ENCODE results near the gene TAS2R7.
"Not testable (repeated sequence)": the region's sequence is repeated elsewhere in the genome, so short reads cannot be mapped to it uniquely, and the experiment has no call there.

The TAS2R7 gene

DNA sequence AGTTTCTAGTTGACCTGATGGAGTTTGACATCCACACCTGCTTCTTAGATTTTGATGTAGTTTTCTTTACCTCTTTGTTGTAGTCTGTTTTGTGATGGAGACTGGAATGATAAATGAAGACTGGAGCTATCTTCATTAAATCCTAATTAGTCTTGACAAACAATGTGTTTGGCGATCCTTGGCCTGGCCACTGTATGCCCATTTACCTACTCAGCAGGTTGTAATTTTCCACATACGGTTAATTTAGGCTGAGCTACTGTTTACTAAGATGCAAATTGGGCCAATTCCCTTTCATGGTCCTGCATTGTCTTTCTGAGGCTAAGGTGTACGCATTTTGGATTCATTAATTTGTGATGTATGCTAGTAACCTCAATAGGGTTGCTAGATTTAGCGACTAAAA lies at the start of gene TAS2R7:
Gene TAS2R7 (minus strand): TSS at position 41 of the 400 bp plus-strand sequence. CDS start 57 bp downstream, outside the sequence.
- DNase-seq, result no peak

DNA sequence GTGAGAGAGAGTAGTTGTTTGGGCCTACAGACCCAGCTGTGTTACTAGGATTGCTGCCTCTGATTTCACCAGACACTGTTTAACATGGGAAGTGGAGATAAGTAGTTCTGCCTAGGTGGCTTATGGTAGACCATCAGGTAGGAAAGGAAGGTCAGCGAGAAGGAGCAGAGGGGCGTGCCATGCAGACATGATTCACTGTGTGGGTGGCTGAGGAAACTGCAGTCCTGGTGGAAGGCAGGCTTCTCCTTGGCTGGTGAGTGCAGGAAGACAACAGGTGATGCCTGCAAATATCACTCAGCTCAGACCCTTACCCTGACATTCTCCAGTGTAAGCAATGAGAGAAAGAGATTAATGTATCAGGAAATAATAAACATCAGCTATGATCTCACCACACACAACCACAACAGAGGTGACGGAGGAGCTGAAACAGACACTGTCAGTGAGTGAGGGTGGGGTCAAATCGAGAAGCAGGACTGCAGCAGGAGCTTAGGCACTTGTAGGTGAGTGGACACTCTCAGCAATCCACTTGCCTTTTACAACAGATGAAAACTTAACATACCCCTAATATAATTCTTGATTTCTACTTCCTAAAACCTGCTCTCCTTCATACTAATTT lies 48.9 kb upstream of the TAS2R7 start:
- DNase-seq, result no peak

DNA sequence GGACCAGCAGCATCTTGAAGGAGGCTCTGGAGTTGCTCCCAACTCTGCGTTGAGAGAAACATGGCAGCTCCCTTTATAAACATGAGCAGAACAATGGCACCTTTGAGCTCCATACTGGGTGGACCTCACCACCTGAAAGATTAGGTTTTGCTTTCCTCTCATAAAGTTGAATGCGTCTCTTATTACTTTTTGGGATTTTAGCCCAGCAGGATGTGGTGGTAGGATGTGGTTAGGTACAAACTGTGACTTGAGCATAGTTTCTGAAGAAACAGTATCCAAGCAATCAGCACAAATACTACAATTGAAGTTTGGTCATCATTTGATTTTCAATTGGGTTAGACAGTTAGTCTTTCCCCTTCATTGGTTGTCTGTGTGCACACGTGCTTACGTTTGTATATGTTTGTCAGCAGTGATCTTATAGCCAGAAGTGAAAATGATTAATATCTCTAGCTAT lies 47.0 kb upstream of the TAS2R7 start, which contains the start of gene PRR4:
Gene PRR4 (minus strand): TSS at position 51 of the 454 bp plus-strand sequence. CDS start 38 bp downstream, at position 13.
- DNase-seq, result no peak

DNA sequence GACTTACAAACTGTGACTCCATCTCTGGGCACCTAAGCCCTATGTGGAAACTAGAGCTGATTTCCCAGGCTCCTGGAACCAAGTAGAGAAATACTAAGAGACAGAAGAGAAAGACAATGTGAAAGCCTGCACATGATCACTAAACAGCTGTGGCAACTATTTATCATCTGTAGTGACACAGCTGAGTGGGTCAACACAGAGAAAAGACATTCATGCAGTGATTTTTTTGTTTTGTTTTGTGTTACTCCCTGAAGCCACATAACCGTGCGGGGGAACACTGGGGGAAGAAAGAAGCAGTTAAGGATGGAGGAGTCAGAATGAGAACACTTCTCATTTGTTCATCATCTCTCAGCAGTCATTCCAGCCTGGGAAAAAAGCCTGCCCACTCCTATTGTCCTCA lies 45.3 kb upstream of the TAS2R7 start:
- DNase-seq, result no peak

DNA sequence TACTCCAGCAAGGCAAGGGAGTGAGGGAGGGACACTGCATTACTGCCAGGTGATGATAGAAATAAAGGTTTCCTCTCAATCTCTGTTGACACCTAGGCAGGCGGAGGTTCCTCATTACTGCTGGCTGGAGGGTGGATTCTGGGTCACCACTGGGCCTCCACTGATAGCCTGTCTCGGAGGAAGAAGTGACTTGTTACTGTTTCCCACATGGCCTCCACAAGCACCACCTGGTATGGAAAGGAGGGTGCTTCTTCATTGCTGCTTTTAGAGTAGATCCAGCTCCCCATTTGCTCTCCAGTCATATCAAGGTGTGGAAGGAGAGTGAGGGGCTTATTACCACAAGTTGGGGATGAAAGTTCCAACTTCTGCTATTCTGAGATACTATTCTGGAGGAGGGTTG lies 40.4 kb upstream of the TAS2R7 start:
- no peak for DNase-seq

GRCh38 chr12:10838461-10838860 lies 36.0 kb upstream of the TAS2R7 start:
- no peak for DNase-seq

DNA sequence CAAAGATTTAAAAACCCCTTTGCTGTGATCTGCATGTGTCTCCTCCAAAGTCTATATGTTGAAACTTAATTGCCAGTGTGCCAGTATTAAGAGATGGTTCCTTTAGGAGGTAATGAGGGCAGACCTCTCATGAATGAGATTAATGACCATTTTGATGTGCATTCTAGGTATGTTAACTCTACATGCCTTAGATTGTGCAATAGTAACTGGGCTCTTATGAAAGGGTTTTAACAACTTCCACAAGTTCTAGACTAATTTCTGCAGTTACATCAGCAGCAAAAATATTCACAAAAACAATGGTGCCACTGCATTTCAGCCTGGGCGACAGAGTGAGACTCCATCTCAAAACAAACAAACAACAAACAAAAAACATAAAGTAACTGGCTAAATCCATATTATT lies 27.6 kb upstream of the TAS2R7 start:
- no peak for DNase-seq

DNA sequence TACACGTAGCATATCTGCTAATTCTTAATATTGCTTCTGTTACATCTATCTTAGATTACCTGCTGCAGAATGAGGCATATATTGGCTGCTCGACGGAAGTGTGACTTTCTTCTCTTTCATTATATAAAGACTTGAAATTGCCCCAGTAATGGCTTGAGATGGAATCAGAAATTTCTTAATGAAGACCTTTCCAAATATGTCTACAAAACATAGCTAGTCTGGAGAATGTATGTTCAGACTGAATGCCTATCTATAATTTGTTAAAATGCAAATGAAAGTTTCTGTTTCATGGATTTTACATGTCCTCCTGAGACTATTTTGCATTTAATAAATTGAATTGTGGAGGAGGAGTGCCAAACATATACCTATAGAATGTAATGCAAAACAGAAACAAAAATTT lies 23.8 kb upstream of the TAS2R7 start, which contains the start of gene TAS2R10:
Gene TAS2R10 (minus strand): TSS at position 101 of the 400 bp plus-strand sequence. CDS start 89 bp downstream, at position 12.
- no peak for DNase-seq

- DNase-seq, result no peak
Measured at GRCh38 chr12:10824957-10825356, 22.5 kb upstream of the TAS2R7 start.

GRCh38 chr12:10811883-10812536 lies 9.6 kb upstream of the TAS2R7 start:
- no peak for DNase-seq

DNA sequence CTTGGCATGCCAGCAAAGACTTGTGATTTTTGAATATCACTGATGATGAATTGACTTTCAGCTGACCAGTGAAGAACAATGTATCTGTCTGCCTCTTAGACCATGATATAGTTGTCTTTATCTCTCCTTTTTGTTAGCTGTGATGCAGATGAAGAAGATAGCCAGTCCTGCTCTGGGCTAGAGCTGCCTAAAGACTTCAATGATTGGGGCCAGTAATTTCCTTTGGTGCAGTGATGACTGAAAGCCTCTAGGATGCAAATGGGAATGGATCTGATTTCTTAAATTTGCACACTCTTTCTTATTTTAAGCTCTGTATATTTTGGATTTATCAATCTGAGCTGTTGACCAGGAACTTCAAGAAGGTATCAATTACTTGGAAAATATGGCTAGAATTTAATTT lies 7.6 kb upstream of the TAS2R7 start, which contains the start of gene TAS2R9:
Gene TAS2R9 (minus strand): TSS at position 101 of the 400 bp plus-strand sequence. CDS start 93 bp downstream, at position 8.
- no peak for DNase-seq

- no peak for DNase-seq
Measured at GRCh38 chr12:10807186-10807585, 4.8 kb upstream of the TAS2R7 start, which contains the start of gene TAS2R8. Gene TAS2R8, minus strand, starts transcription at chr12:10807286. Its CDS starts 306 bp downstream, at chr12:10806980.

- no peak for DNase-seq
Measured at GRCh38 chr12:10801741-10802140, 686 bp downstream of the TAS2R7 start.

GRCh38 chr12:10794222-10794621 lies 8.2 kb downstream of the TAS2R7 start:
- no peak for DNase-seq

DNA sequence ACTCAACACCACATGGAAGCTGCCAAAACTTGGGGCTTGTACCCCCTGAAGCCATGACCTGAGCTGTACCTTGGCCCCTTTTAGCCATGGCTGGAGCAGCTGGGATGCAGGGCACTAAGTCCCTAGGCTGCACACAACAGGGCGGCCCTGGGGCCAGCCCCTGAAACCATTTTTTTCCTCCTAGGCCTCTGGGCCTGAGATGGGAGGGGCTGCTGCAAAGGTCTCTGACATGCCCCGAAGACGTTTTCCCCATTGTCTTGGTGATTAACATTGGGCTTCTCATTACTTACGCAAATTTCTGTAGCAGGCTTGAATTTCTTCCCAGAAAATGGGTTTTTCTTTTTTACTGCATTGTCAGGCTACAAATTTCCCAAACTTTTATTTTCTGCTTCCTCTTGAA lies 10.7 kb downstream of the TAS2R7 start:
- DNase-seq, result not testable (repeated sequence)

DNA sequence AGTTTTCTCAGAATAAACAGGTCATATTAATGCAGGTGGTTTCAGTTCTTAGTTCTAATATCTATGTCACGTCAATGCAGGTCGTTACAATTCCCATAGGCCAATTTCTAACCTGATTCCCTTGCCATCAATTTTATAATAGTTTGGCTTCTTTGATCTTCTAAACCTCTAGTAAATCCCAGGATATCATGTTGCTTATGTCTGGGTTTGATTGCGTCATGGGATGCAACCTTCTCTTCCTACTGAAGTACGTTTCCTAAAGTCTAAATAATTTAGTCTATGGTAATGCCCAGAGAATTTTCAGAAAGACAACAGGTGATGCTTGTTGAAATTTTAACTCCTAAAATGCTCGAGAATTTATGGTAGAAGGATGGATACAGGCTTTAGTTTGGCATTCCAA lies 19.2 kb downstream of the TAS2R7 start:
- no peak for DNase-seq

DNA sequence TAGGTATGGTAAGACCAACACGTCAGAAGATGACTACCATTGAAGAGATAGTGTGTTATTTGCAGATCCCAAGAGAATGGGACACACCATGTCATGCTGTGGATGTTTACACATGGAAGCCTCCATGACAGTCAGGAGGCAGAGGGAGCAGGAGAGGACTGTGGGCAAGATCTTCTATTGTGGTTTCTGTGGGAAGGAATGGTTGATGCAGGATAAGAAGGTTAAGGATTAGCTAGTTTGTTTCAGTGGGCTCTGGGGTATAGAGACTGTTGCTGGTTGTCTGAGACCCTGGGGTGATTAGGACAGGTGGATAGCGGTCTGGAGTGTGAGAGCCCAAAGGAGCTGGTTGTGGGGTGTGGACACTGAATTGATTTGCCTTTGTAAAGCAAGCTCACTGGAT lies 23.3 kb downstream of the TAS2R7 start:
- DNase-seq, result no peak

- no peak for DNase-seq
Measured at GRCh38 chr12:10771132-10771733, 31.2 kb downstream of the TAS2R7 start.

- no peak for DNase-seq
Measured at GRCh38 chr12:10759657-10760056, 42.8 kb downstream of the TAS2R7 start.

DNA sequence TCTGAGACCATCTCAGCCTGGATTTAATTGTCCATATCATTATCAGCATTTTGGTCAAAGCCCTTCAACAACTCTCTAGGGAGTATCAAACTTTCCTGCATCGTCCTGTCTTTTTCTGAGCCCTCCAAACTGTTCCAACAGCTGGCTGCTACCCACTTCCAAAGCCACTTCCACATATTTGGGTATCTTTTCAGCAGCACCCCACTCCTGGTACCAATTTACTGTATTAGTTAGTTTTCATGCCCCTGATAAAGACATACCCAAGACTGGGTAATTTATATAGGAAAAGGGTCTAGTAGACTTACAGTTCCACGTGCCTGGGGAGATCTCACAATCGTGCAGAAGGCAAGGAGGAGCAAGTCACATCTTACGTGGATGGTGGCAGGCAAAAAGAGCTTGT lies 46.2 kb downstream of the TAS2R7 start:
- no peak for DNase-seq

GRCh38 chr12:10753059-10753458 lies 49.4 kb downstream of the TAS2R7 start:
- DNase-seq, result no peak

Measured in NCI-H524 treated with DMSO at 0.1 percent for 48 hours (cell line).